GOT3 (cell line): Measurements from ENCODE around the gene SRSF2.
"Not testable (repeated sequence)": the region's sequence is repeated elsewhere in the genome, so short reads cannot be mapped to it uniquely, and the experiment has no call there.

ENCODE experiments used
- DNase-seq: peaks from one replicate; lab custom pipeline; 2025; ENCODE audit warnings: mixed read lengths; lab: John Stamatoyannopoulos, UW

Gene SRSF2

GRCh38 chr17:76700617-76701470 lies 36.3 kb downstream of the SRSF2 start:
- DNase-seq: peak; percentile 21

DNA sequence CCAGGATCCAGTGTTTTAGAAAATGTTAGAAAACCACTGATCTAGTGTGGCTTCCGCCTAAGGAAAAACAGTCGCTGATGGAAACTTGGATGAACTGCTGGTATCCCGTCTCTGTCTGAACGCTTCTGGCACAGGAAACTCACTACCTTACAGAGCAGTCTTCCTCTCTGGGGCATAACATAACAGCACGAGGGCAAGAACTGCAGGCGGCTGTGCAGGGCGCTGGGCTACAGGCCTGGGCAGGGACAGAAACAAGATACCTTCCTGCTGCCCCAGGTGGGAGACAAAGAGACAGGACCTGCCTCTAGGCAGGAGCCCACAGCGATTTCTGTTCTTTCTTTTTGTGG lies 36.9 kb downstream of the SRSF2 start:
- DNase-seq: no peak

GRCh38 chr17:76698466-76698977 lies 38.6 kb downstream of the SRSF2 start:
- not testable (repeated sequence) for DNase-seq

GRCh38 chr17:76697702-76698465 lies 39.2 kb downstream of the SRSF2 start:
- DNase-seq: no peak

DNA sequence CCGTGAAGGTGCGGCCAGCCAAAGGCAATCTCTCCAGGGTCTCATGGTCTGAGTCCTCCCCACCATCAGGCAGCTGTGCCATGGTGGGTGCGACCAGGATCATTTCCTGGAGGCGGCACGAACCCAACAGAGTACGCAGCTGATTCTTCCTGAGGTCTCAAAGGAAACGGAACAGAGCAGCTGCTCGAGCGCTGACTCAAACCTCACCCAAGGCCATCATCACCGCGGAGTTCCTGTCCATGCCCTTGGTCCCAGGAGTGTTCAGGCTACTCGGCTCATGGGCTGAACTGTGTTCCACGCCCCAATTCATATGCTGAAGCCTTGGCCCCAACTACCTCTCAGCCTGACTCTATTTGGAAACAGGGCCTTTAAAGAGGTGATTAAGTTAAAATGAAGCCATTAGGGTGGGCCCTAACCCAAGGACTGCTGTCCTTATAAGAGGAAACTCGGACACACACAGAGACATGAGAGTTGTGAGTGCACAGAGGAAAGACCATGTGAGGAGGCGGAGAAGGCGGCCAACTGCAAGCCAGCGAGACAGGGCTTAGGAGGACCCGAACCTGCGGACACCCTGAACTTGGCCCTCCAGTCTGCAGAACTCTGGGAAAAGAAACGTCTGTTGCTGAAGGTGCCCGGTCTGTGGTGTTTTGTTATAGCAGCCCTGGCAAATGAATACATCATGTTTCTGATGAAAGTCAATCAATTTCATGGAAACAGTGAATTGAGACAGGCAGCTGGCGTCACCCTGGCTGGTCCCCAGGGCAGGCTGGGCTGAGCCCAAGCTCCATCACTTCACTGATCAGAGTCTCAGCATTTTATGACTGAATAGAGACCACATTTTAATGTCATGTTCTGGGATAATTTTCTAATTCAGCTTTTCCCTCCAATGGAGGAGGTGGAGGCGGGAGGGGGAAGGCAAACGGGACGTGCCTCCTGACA lies 40.1 kb downstream of the SRSF2 start:
- DNase-seq: no peak

DNA sequence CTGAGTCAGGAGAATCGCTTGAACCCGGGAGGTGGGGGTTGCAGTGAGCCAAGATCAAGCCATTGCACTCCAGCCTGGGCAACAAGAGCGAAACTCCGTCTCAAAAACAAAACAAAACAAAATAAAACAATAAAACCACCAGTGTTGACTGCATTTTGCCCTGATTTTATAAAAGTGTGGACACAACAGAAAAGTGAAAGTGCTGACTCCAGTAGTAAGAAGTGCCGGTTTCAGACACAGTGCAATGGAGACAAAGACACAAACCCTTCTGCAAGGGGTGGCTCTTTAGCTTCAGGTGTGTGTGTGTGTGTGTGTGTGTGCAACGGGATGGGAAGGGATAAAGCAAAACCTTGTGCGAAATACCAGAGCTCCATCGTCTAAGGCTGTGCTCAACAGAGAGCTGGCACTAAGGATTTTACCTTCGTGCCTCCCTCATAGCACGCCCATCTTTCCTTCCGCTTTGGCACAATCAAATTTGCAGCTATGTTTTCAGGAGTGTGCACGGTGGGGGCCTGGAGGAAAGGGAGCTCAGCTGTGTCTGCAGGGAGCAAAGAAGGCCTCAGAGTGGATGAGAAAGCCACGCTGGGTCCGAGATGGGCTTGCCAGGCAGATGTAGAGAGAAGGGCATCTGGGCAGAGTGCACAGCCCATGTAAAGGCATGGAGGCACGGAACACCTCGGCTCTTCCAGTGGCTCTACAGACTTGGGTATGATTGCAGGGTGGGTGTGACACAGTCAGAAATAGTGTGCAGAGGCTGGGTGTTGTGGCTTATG lies 41.9 kb downstream of the SRSF2 start:
- no peak for DNase-seq

DNA sequence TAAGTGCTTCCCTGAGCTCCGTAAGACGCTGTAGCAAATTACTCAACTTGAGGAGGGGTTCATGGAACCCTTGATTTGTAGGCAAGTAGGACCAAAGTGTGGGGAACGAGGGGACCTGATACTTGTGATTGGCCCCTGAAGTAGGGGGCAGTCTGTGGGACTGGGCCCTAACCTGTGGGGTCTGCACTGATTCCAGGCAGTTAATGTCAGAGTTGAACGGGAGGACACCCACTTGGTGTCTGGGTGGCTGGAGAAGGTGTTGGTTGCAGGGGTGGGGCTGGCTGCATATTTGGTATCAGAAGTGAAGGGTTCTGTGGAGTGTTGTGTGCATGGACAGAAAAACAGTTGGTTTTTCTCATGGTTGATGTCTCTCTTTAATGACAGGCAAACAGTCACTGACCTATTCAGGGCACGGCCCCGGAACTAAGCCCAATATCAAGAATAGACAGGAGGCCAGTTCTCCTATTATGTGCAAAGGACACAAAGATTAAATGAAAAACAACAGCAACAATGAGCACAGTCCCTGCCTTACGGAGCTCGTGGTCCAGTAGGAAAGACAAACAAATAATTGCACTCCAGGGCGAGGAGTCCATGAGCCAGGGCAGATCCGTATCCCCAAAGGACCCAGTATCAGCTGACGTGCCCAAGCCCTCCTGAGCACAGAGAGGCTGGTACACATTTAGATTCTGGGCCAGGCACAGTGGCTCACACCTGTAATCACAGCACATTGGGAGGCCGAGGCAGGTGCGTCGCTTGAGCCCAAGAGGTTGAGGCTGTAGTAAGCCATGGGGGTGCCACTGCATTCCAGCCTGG lies 45.5 kb downstream of the SRSF2 start:
- no peak for DNase-seq

DNA sequence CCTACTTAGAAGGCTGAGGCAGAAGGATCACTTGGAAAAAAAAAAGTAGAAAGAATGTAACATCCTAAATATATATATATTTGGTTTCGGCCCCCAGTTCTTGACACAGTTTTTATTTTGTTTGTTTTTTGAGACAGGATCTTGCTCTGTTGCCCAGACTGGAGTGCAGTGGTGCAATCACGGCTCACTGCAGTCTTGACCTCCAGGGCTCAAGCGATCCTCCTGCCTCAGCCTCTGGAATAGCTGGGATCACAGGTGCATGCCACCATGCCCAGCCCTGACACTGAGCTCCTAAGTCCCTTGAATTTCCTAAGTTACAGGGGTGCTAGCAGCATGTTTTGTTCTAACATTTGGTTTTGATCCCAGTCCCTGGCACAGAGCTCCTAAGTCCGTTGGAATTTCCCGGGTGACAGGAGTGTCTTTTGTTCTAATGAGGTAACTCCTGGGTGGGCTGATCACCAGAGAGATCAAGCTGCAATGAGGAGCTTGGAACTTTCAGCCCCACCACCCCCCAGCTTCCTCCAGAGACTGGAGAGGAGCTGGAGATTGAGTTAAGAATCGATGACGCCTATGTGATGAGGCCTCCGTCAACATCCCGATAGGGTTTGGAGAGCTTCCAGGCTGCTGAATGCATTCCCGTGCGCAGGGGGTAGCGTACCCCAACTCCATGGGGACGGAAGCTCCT lies 46.4 kb downstream of the SRSF2 start:
- no peak for DNase-seq

DNA sequence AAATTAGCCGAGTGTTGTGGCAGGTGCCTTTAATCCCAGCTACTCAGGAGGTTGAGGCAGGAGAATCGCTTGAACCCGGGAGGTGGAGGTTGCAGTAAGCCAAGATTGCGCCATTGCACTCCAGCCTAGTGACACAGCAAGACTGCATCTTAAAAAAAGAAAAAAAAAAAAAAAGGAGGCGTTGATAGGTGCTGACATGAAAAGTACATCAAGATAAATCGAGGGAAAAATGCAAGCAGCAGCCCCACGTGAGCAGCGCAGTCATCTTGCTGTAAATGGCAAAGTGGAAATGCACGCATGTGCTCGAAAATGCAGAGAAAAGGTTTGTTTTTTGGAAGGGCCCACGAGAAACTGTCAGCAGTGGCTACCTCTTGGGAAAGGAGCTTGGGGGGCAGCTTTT lies 47.3 kb downstream of the SRSF2 start:
- no peak for DNase-seq

DNA sequence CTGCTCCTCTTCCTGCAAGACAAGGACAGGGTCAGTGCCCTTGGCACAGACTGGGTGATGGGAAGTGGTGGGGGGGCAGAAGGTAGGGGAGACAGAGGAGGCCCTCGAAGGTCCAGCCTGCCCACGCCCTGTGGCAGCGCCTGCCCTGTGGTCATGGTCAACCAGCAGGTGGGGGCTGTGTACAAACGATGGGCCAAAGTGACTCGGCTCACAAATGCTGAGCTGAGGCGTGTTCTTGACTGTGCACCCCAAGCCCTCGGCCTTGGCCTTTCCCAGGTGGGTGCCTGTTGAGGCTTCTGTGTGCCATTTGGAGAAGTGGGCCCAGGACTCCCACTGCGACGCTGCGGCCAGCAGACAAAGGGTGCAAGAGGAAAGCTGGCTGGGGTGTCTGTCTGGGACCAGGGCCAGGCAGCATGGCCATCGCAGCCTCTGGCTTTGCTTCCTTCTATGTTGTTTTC lies 48.9 kb downstream of the SRSF2 start:
- DNase-seq: no peak

GRCh38 chr17:76687298-76688164 lies 49.6 kb downstream of the SRSF2 start:
- no peak for DNase-seq

DNA sequence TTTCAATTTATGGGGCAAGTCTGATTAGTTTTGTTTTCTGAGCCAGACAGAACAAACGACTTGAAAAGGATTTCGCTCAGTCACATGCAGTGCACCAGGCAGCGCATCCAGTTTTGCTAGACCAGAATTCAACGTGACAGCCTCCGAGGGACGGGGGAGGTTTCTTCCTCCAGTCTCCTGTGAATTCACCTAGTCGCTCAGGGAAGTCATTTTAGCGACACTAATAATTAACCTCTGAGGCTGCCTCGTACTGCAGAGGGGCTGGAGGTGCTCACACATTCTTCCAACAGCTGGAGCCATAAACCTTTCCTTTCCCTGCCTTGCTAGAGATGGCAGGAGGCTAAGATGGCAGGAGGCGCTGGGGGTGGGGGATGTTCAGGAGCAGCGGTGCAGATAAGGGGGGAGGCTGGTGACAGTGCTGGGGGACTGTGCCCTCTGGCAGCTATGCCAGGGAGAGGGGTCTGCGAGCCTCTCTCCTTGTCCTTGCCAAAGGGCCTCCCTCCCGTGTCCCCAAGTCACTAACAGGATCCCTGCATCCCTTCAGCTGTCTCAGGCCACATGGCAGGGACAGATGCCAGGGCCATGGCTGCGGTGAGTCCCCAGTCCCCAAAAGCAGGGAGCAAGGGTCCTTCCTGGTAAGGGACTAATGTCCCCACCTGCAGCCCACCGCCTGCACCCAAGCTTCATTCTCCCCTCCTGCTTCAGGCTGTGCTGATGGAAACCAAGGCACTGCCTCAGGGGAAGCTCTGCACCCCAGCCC lies 50.4 kb downstream of the SRSF2 start:
- no peak for DNase-seq

- no peak for DNase-seq
Observed at GRCh38 chr17:76685846-76686245, 51.3 kb downstream of the SRSF2 start.

DNA sequence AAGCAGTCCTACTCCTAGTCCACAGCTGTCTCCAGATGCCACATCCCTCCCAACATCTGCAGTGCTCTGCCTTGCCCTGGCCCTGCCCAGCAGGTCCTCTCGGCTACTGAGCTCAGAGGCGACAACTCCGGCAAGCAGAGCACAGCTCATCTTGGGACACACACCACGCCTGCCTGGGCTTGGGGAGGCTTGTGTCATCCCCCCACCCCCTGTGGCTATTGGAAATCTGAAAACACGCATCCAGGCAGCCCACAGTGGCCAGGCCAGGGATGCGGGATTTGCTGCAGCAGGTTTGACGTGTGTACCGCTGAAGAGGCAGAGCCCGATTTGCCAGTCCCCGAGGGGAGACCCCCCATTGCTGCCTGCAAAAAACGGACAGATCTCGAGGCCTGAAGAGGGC lies 51.8 kb downstream of the SRSF2 start:
- no peak for DNase-seq

DNA sequence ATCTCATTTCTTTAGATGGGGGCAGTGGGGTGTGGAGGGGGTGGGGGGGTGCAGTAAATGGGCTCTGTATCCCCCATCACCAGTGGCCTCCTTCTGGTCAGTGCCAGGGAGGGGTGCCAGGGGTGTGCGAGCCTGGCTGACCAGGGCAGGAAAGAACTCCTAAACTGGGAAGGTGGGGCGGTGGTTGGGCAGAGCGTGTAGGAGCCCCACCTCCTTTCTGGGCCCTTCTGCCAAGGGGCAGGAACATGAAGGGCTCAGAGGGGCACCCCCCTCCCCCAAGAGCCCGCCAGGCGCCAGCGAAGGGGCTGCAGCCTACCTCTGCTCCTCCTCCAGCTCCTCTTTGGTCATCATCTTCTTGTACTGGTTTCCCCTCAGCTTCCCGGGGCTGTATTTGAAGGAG lies 52.4 kb downstream of the SRSF2 start:
- DNase-seq: no peak
